Subcutaneous abdominal adipose tissue (tissue), 5 donors: ENCODE measurements around the gene PPP2R5C.
"Not testable (repeated sequence)": the region's sequence is repeated elsewhere in the genome, so short reads cannot be mapped to it uniquely, and the experiment has no call there.

ENCODE experiments used
- H3K27ac ChIP-seq: one replicate; pipeline ENCODE4 v1.7.0; 2013; ENCODE audit warnings: low read depth, mild to moderate bottlenecking, inconsistent platforms, low read length, moderate library complexity
- H3K27me3 ChIP-seq, 5 donors: one replicate each; pipeline ENCODE4 v1.7.0; 2013; ENCODE audit warnings: low read length in 5 of 5, inconsistent platforms in 1 of 5; ENCODE audit not compliant: control insufficient read depth in 5 of 5, insufficient read depth in 4 of 5
- H3K36me3 ChIP-seq, 5 donors: one replicate each; pipeline ENCODE4 v1.7.0; 2013; ENCODE audit warnings: low read length in 5 of 5; ENCODE audit not compliant: control insufficient read depth in 5 of 5, insufficient read depth in 5 of 5
- H3K4me1 ChIP-seq, 5 donors: one replicate each; pipeline ENCODE4 v1.7.0; 2013; ENCODE audit warnings: low read length in 5 of 5, mild to moderate bottlenecking in 3 of 5, moderate library complexity in 1 of 5; ENCODE audit not compliant: control insufficient read depth in 5 of 5, insufficient read depth in 5 of 5
- H3K4me3 ChIP-seq, 5 donors: one replicate each; pipeline ENCODE4 v1.7.0; 2013; ENCODE audit warnings: low read length in 5 of 5, low read depth in 1 of 5
- H3K9ac ChIP-seq, 5 donors: one replicate each; pipeline ENCODE4 v1.7.0; 2013; ENCODE audit warnings: low read length in 5 of 5, mild to moderate bottlenecking in 4 of 5, moderate library complexity in 3 of 5
- H3K9me3 ChIP-seq, 5 donors: one replicate each; pipeline ENCODE4 v1.7.0; 2013; ENCODE audit warnings: low read length in 5 of 5; ENCODE audit not compliant: control insufficient read depth in 5 of 5
- donor health status: healthy.
- donor health status: healthy.
- donor health status: healthy.
- donor health status: healthy.
- donor health status: healthy.

PPP2R5C gene

DNA sequence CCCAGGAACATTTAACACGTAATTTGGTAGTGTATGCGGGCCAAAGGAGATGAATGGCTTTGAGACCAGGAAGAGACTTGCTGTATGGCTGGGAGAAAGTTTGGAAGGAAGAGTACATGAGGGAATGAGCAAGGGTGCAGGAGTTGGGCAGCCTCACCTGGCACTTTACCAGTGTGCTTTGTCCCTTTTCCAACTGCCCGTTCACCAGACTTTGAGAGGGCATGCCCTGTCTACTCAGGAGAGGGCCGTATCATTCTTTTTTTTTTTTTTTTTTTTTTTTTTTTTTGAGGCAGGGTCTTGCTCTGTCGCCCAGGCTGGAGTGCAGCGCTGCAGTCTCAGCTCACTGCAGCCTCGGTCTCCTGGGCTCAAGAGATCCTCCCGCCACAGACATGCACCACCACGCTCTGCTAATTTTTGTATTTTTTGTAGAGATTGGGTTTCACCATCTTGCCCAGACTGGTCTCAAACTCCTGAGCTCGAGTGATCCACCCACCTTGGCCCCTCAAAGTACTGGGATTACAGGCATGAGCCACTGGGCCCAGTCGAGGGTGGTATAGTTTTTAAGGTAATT, 209.4 kb downstream of the PPP2R5C start:
- Histone ChIP-seq H3K4me3 (no peak overlapping the region), H3K27me3 (no peaks in the 10 kb centered on the region), H3K27ac (peak overlapping the region; percentile 85), H3K9ac (no peak overlapping the region), H3K36me3 (peaks cover 0 to 10% (median 5%) of the 10 kb centered on the region in 5 donors), H3K9me3 (no peaks in the 10 kb centered on the region), H3K4me1 (peaks cover 2 to 55% (median 42%) of the 10 kb centered on the region in 5 donors)

DNA sequence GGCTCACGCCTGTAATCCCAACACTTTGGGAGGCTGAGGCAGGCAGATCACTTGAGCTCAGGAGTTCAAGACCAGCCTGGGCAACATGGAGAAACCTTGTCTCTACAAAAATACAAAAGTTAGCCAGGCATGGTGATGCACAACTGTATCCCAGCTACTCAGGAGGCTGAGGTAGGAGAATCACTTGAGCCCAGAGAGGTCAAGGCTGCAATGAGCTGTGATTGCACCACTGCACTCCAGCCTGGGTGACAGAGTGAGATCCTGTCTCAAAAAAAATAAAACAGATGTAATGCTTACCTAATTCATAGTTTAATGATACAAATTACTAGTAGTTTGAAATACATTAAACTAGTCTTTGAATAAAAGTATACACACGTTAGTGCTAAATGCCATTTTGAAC, 209.9 kb downstream of the PPP2R5C start:
- not testable (repeated sequence) for H3K27me3 ChIP-seq, H3K4me3 ChIP-seq, H3K9me3 ChIP-seq
- Histone ChIP-seq H3K36me3 (peaks cover under 1 to 14% (median 10%) of the 10 kb centered on the region in 5 donors), H3K9ac (peak overlapping the region in 3 of 5 donors; percentile 2 to 80 (median 28)), H3K4me1 (peaks cover 2 to 49% (median 39%) of the 10 kb centered on the region in 5 donors), H3K27ac (peak overlapping the region; percentile 85)

DNA sequence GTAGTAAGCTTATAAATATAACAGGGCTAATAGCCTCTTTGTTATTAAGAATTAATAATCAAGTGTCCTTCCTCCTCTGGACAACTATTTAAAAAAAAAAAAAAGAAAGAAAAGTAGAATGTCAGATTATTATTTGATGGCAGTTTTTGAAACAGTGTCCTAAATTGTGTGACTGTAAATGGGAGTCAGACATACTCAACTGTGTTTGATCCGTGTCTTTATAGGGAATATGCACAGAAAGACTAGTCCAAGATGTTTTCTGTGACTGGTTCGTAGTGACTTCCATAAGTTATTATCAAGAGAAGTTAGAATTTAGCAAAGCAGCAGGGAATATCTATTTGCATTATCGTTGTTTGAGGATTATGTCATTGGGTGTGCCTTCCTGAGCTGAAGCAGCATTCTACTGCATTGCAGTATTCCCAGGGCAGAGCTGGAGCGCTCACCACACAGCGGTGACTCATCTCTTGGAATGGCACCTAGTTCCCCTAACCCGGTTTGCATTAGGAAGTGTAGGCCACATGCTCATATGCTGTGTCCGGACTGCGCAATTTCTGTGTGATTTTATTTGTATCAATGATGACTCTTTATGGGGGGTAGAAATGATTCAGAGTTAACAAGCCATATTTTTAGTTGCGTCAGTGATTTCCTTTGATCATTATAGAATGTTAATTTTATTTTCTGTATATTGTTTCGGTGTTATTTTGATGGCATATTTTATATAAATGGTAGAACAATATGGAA, 210.8 kb downstream of the PPP2R5C start:
- peaks cover 2 to 45% (median 39%) of the 10 kb centered on the region in 5 donors for H3K4me1 ChIP-seq
- no peaks in the 10 kb centered on the region for H3K27me3 ChIP-seq
- peak overlapping the region in 2 of 5 donors; percentile 0 to 11 for H3K4me3 ChIP-seq
- no peaks in the 10 kb centered on the region for H3K9me3 ChIP-seq
- peak overlapping the region in 4 of 5 donors; percentile 61 to 80 (median 70) for H3K9ac ChIP-seq
- H3K27ac ChIP-seq, result peak overlapping the region; percentile 85
- peaks cover 7 to 22% (median 18%) of the 10 kb centered on the region in 5 donors for H3K36me3 ChIP-seq

DNA sequence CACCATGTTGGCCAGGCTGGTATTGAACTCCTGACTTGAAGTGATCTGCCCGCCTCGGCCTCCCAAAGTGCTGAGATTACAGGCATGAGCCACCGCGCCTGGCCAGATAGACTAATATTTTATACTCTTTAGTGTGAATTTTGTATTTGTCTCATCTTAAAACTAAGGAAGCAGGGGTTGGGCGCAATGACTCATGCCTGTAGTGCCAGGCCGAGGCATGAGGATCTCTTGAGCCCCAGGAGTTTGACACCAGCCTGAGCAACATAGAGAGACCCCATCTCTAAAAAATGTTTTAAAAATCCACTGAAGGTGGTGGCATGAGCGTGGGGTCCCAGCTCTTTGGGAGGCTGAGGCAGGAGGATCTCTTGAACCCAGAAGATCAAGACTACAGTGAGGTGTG, 211.8 kb downstream of the PPP2R5C start:
- H3K9ac ChIP-seq, result peak overlapping the region in 1 of 5 donors; percentile 72
- H3K4me1 ChIP-seq, result peaks cover 2 to 38% (median 35%) of the 10 kb centered on the region in 5 donors
- no peak overlapping the region for H3K4me3 ChIP-seq
- no peaks in the 10 kb centered on the region for H3K9me3 ChIP-seq
- no peaks in the 10 kb centered on the region for H3K27me3 ChIP-seq
- H3K27ac ChIP-seq, result peak overlapping the region; percentile 81
- H3K36me3 ChIP-seq, result peaks cover 11 to 33% (median 26%) of the 10 kb centered on the region in 5 donors

DNA sequence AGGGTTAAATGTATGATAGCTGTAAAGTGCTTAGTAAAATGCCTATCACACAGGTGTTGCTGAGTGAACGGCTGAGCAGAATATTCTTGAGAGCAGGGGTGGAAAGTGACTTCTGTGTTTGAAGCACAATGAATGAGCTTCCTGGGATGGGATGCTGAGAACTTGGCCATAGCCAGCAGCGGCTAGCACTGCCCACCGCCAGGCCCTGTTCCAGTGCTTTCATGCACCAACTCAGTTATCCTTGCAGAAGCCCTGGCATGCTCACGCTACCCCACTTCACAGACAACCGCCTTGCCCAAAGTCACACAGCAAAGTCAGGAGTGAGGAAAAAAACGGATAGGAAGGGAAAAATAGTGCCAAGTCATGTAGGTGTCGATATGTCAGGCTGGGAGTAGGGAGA, 213.7 kb downstream of the PPP2R5C start:
- peak overlapping the region; percentile 22 for H3K27ac ChIP-seq
- H3K4me1 ChIP-seq, result peaks cover 2 to 40% (median 36%) of the 10 kb centered on the region in 5 donors
- peaks cover 11 to 42% (median 33%) of the 10 kb centered on the region in 5 donors for H3K36me3 ChIP-seq
- H3K9me3 ChIP-seq, result no peaks in the 10 kb centered on the region
- no peaks in the 10 kb centered on the region for H3K27me3 ChIP-seq
- H3K4me3 ChIP-seq, result no peak overlapping the region
- H3K9ac ChIP-seq, result no peak overlapping the region
